Trophoblast cell (in vitro differentiated cells and primary cell): ENCODE results near the gene MAP4K2.

ENCODE experiments used
- DNase-seq, 2 donors: peaks; one replicate each; pipeline ENCODE4 v3.0.0-alpha.2; 2016
- H2AFZ ChIP-seq: 2 replicates; pipeline ENCODE4 v1.6.1; 2013; ENCODE audit warnings: low read length, moderate library complexity, mild to moderate bottlenecking; ENCODE audit not compliant: insufficient read depth, poor library complexity
- H2AK5ac ChIP-seq: 2 replicates; pipeline ENCODE4 v1.6.1; 2013; ENCODE audit warnings: mild to moderate bottlenecking, low read length
- H2BK120ac ChIP-seq: 2 replicates; pipeline ENCODE4 v1.6.1; 2013; ENCODE audit warnings: low read length, mild to moderate bottlenecking, moderate library complexity; ENCODE audit not compliant: insufficient read depth, poor library complexity
- H2BK12ac ChIP-seq: 2 replicates; pipeline ENCODE4 v1.6.1; 2013; ENCODE audit warnings: mild to moderate bottlenecking, low read length, moderate library complexity
- H2BK5ac ChIP-seq: 2 replicates; pipeline ENCODE4 v1.6.1; 2013; ENCODE audit warnings: low read length, low read depth, moderate library complexity, mild to moderate bottlenecking; ENCODE audit not compliant: poor library complexity
- H3K14ac ChIP-seq: 2 replicates; pipeline ENCODE4 v1.6.1; 2013; ENCODE audit warnings: mild to moderate bottlenecking, low read length
- H3K18ac ChIP-seq: 2 replicates; pipeline ENCODE4 v1.6.1; 2013; ENCODE audit warnings: mild to moderate bottlenecking, low read length
- H3K23ac ChIP-seq: 2 replicates; pipeline ENCODE4 v1.6.1; 2013; ENCODE audit warnings: low read length
- H3K27ac ChIP-seq: 2 replicates; pipeline ENCODE4 v1.5.1; 2013; ENCODE audit warnings: low read depth, mild to moderate bottlenecking, inconsistent platforms, low read length, moderate library complexity
- H3K27me3 ChIP-seq: 2 replicates; pipeline ENCODE4 v1.6.1; 2013; ENCODE audit warnings: inconsistent platforms, mild to moderate bottlenecking, low read length, moderate library complexity; ENCODE audit not compliant: insufficient read depth
- H3K36me3 ChIP-seq, 2 experiments: 1 replicate in 1 of 2; 2 replicates in 1 of 2; pipeline ENCODE4 v1.6.1; 2013; ENCODE audit warnings: low read length in 2 of 2, mild to moderate bottlenecking in 2 of 2, moderate library complexity in 1 of 2; ENCODE audit not compliant: insufficient read depth in 2 of 2, control insufficient read depth in 1 of 2
- H3K4ac ChIP-seq: 2 replicates; pipeline ENCODE4 v1.6.1; 2013; ENCODE audit warnings: low read depth, mild to moderate bottlenecking, low read length, moderate library complexity
- H3K4me1 ChIP-seq, 2 experiments: 1 replicate in 1 of 2; 2 replicates in 1 of 2; pipeline ENCODE4 v1.6.1; 2013; ENCODE audit warnings: low read length in 2 of 2, mild to moderate bottlenecking in 2 of 2, moderate library complexity in 1 of 2; ENCODE audit not compliant: insufficient read depth in 2 of 2, control insufficient read depth in 1 of 2
- H3K4me2 ChIP-seq: 2 replicates; pipeline ENCODE4 v1.6.1; 2013; ENCODE audit warnings: inconsistent platforms, mild to moderate bottlenecking, low read length, moderate library complexity
- H3K4me3 ChIP-seq: 2 replicates; pipeline ENCODE4 v1.5.1; 2013; ENCODE audit warnings: mild to moderate bottlenecking, low read depth, low read length, inconsistent platforms
- H3K79me1 ChIP-seq: one replicate; pipeline ENCODE4 v1.6.1; 2013; ENCODE audit warnings: low read length
- H3K79me2 ChIP-seq: 2 replicates; pipeline ENCODE4 v1.6.1; 2013; ENCODE audit warnings: low read length, mild to moderate bottlenecking; ENCODE audit not compliant: control insufficient read depth, insufficient read depth, poor library complexity
- H3K9ac ChIP-seq: 2 replicates; pipeline ENCODE4 v1.6.1; 2013; ENCODE audit warnings: mild to moderate bottlenecking, low read length
- H3K9me3 ChIP-seq: 2 replicates; pipeline ENCODE4 v1.6.1; 2013; ENCODE audit warnings: low read depth, mild to moderate bottlenecking, control low read depth, inconsistent platforms, low read length; ENCODE audit not compliant: insufficient read depth
- H4K12ac ChIP-seq: 2 replicates; pipeline ENCODE4 v1.6.1; 2013; ENCODE audit warnings: low read depth, mild to moderate bottlenecking, low read length, moderate library complexity
- H4K8ac ChIP-seq: 2 replicates; pipeline ENCODE4 v1.6.1; 2013; ENCODE audit warnings: low read depth, mild to moderate bottlenecking, low read length, moderate library complexity
- H4K91ac ChIP-seq: one replicate; pipeline ENCODE4 v1.6.1; 2013; ENCODE audit warnings: low read depth, mild to moderate bottlenecking, low read length, moderate library complexity
- WGBS: extraction: QIAGEN DNeasy Blood & Tissue Kit; methylation state at CpG from one replicate; pipeline ENCODE4 v1.1.7; 2013; ENCODE audit warnings: missing lambda C conversion rate; ENCODE audit not compliant: insufficient read length, insufficient coverage; ENCODE audit errors: extremely low coverage; 5-methylcytosine and 5-hydroxymethylcytosine counted together

The MAP4K2 gene

GRCh38 chr11:64833509-64833908, 30.5 kb upstream of the MAP4K2 start:
- no peak overlapping the region for H4K91ac ChIP-seq
- no peak overlapping the region for H3K9ac ChIP-seq
- H3K14ac ChIP-seq: no peak overlapping the region
- H3K18ac ChIP-seq: no peak overlapping the region
- no peaks in the 10 kb centered on the region for H3K79me1 ChIP-seq
- H3K9me3 ChIP-seq: no peaks in the 10 kb centered on the region
- no peaks in the 10 kb centered on the region for H3K79me2 ChIP-seq
- H3K4me3 ChIP-seq: no peak overlapping the region
- H4K12ac ChIP-seq: no peak overlapping the region
- DNase-seq: no peak
- H2BK12ac ChIP-seq: no peak overlapping the region
- H2AK5ac ChIP-seq: no peak overlapping the region
- no peak overlapping the region for H4K8ac ChIP-seq
- no peak overlapping the region for H2BK5ac ChIP-seq
- no peak overlapping the region for H3K27ac ChIP-seq
- H3K27me3 ChIP-seq: no peaks in the 10 kb centered on the region
- no peak overlapping the region for H3K4ac ChIP-seq
- no peak overlapping the region for H2AFZ ChIP-seq
- no peaks in the 10 kb centered on the region for H3K4me1 ChIP-seq
- WGBS: no CpG with 5 or more reads among the region's 10 CpGs
- no peak overlapping the region for H3K4me2 ChIP-seq
- peaks cover 93 to 96% of the 10 kb centered on the region in 2 experiments for H3K36me3 ChIP-seq
- H2BK120ac ChIP-seq: no peak overlapping the region
- no peak overlapping the region for H3K23ac ChIP-seq

GRCh38 chr11:64833198-64833502, 30.1 kb upstream of the MAP4K2 start:
- no peaks in the 10 kb centered on the region for H3K79me1 ChIP-seq
- peaks cover 93 to 96% of the 10 kb centered on the region in 2 experiments for H3K36me3 ChIP-seq
- H3K4me3 ChIP-seq: no peak overlapping the region
- DNase-seq: no peak
- no peak overlapping the region for H2BK5ac ChIP-seq
- no peak overlapping the region for H3K23ac ChIP-seq
- no peak overlapping the region for H3K4ac ChIP-seq
- no peak overlapping the region for H3K18ac ChIP-seq
- no peak overlapping the region for H2BK120ac ChIP-seq
- no peak overlapping the region for H3K9ac ChIP-seq
- no peak overlapping the region for H2AK5ac ChIP-seq
- H3K27ac ChIP-seq: no peak overlapping the region
- H3K9me3 ChIP-seq: no peaks in the 10 kb centered on the region
- no peak overlapping the region for H4K12ac ChIP-seq
- no peaks in the 10 kb centered on the region for H3K27me3 ChIP-seq
- H4K91ac ChIP-seq: no peak overlapping the region
- H3K4me1 ChIP-seq: no peaks in the 10 kb centered on the region
- H2BK12ac ChIP-seq: no peak overlapping the region
- WGBS: no CpG with 5 or more reads among the region's 12 CpGs
- H3K4me2 ChIP-seq: no peak overlapping the region
- H3K14ac ChIP-seq: no peak overlapping the region
- H3K79me2 ChIP-seq: no peaks in the 10 kb centered on the region
- no peak overlapping the region for H2AFZ ChIP-seq
- H4K8ac ChIP-seq: no peak overlapping the region

GRCh38 chr11:64832467-64833197, 29.6 kb upstream of the MAP4K2 start:
- Histone ChIP-seq H3K27me3 (no peaks in the 10 kb centered on the region), H3K9me3 (peaks cover under 1% of the 10 kb centered on the region), H2AFZ (no peak overlapping the region), H3K79me1 (no peaks in the 10 kb centered on the region), H3K36me3 (peaks cover 93 to 96% of the 10 kb centered on the region in 2 experiments), H3K18ac (no peak overlapping the region), H2BK12ac (no peak overlapping the region), H2AK5ac (no peak overlapping the region), H2BK120ac (no peak overlapping the region), H3K4me1 (no peaks in the 10 kb centered on the region), H3K4ac (no peak overlapping the region), H3K23ac (no peak overlapping the region), H4K91ac (no peak overlapping the region), H3K4me3 (no peak overlapping the region), H3K27ac (no peak overlapping the region), H3K4me2 (no peak overlapping the region), H3K14ac (no peak overlapping the region), H4K8ac (no peak overlapping the region), H4K12ac (no peak overlapping the region), H3K79me2 (no peaks in the 10 kb centered on the region), H3K9ac (no peak overlapping the region), H2BK5ac (no peak overlapping the region)
- no peak for DNase-seq
- no CpG with 5 or more reads among the region's 21 CpGs for WGBS

- no peak overlapping the region for H4K91ac ChIP-seq
- no peak for DNase-seq
- no peak overlapping the region for H3K23ac ChIP-seq
- no peak overlapping the region for H2AK5ac ChIP-seq
- H3K27ac ChIP-seq: no peak overlapping the region
- no peak overlapping the region for H3K18ac ChIP-seq
- peaks cover 95 to 98% of the 10 kb centered on the region in 2 experiments for H3K36me3 ChIP-seq
- no peak overlapping the region for H4K8ac ChIP-seq
- no peak overlapping the region for H2AFZ ChIP-seq
- H3K79me2 ChIP-seq: no peaks in the 10 kb centered on the region
- H3K9me3 ChIP-seq: peaks cover 4% of the 10 kb centered on the region
- H2BK12ac ChIP-seq: no peak overlapping the region
- no peak overlapping the region for H3K4me2 ChIP-seq
- H3K4me1 ChIP-seq: no peaks in the 10 kb centered on the region
- H2BK120ac ChIP-seq: no peak overlapping the region
- no peak overlapping the region for H3K4ac ChIP-seq
- H2BK5ac ChIP-seq: no peak overlapping the region
- no peaks in the 10 kb centered on the region for H3K79me1 ChIP-seq
- no peak overlapping the region for H3K9ac ChIP-seq
- H3K4me3 ChIP-seq: no peak overlapping the region
- H3K14ac ChIP-seq: no peak overlapping the region
- no peak overlapping the region for H4K12ac ChIP-seq
- H3K27me3 ChIP-seq: no peaks in the 10 kb centered on the region
- no CpG with 5 or more reads among the region's 24 CpGs for WGBS
These were observed 28.4 kb upstream of the MAP4K2 start for GRCh38 chr11:64831411-64831891.
